SK-N-MC (cell line): ENCODE data around the gene HOATZ.

Experiments
- EZH2 ChIP-seq: fragments of 200-600 bp; sonication (generic); IDR thresholded peaks from one replicate; pipeline ENCODE4 v1.6.1; 2017; ENCODE audit warnings: antibody characterized with exemption
- FOXP2 ChIP-seq: optimal IDR thresholded peaks from 2 replicates; pipeline ENCODE3; 2011; ENCODE audit warnings: mild to moderate bottlenecking, moderate library complexity; ENCODE audit not compliant: insufficient read depth; ENCODE audit errors: extremely low read length, control extremely low read depth
- POLR2AphosphoS5 ChIP-seq: IDR thresholded peaks from 2 replicates; pipeline ENCODE4 v1.6.1; 2012; ENCODE audit warnings: mild to moderate bottlenecking, low read depth, low read length, borderline replicate concordance

DNA sequence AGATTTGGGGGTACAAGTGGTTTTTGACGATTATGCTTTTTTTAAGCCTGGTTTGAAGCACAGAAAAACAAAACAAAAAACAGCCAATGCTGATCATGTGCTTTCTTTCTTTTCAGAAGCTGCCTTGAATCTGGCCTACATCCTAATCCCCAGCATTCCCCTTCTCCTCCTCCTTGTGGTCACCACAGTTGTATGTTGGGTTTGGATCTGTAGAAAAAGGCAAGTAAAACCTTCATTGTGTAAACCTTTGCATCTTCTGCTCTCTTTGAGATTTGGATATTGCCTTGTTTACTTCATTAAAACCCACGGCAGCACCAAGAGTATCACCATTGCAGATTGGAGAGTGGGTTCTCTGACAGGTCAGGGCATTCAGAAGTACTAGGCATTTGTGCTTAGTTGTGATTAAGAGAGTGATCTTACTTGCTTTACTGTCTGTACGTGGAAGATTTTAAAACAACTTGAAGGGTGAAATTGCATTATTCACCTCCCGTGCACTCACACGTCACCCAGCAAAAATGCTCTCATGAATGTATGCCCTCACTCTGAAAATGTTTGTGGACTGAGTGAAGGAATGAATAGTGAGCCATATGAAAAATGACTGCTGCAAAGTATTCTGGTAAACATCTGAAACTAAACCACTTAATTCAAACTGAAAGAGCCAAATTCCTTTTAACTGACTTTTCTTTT lies 43.0 kb downstream of the HOATZ start:
- TF ChIP-seq POLR2AphosphoS5, result no peak
- no peak for TF ChIP-seq EZH2
- no peak for TF ChIP-seq FOXP2
